RWPE1 (cell line): Measurements from ENCODE around the gene RSRC2.
"Not testable (repeated sequence)": the region's sequence is repeated elsewhere in the genome, so short reads cannot be mapped to it uniquely, and the experiment has no call there.

Experiments
- CTCF ChIA-PET: fragments of 350-600 bp; sonication (Branson Sonifier 250); formaldehyde crosslinking; extraction: SDS; loops from one replicate; lab custom pipeline; 2021; lab: Yijun Ruan, JAX
- POLR2A ChIA-PET: fragments of 400-600 bp; formaldehyde crosslinking; extraction: SDS; loops from one replicate; lab custom pipeline; 2020; ENCODE audit warnings: antibody characterized with exemption; ENCODE audit not compliant: low non-redundant PET; lab: Yijun Ruan, JAX
- DNase-seq: peaks from one replicate; pipeline ENCODE4 v3.0.0; 2012; ENCODE audit warnings: low spot score
- H3K27ac ChIP-seq: fragments of 450-650 bp; 2 replicates; pipeline ENCODE4 v1.5.1; 2017
- CTCF ChIP-seq: fragments of 450-650 bp; conservative IDR thresholded peaks from 2 replicates; pipeline ENCODE4 v1.5.1; 2017; ENCODE audit warnings: low read depth, mild to moderate bottlenecking

RSRC2 gene

GRCh38 chr12:122491991-122492390 lies 34.7 kb downstream of the RSRC2 start:
- DNase-seq: no peak
- POLR2A ChIA-PET: no interaction called here
- CTCF ChIA-PET: interaction anchor here (0.6 kb wide), 3 partner anchors 18 to 57 kb away, joined by 3 to 4 read pairs (median 4); no protein-coding TSS in a partner anchor
- H3K27ac ChIP-seq: no peak overlapping the region
- TF ChIP-seq CTCF: no peak

GRCh38 chr12:122489038-122489437 lies 37.7 kb downstream of the RSRC2 start:
- no peak for TF ChIP-seq CTCF
- POLR2A ChIA-PET: no interaction called here
- no peak for DNase-seq
- CTCF ChIA-PET: interaction anchor here (0.5 to 0.6 kb wide), 2 partner anchors 71 to 499 kb away, joined by 3 to 5 read pairs; no protein-coding TSS in a partner anchor
- H3K27ac ChIP-seq: no peak overlapping the region

GRCh38 chr12:122487807-122488206 lies 38.9 kb downstream of the RSRC2 start:
- POLR2A ChIA-PET, DNase-seq, CTCF ChIA-PET, H3K27ac ChIP-seq: not testable (repeated sequence)

DNA sequence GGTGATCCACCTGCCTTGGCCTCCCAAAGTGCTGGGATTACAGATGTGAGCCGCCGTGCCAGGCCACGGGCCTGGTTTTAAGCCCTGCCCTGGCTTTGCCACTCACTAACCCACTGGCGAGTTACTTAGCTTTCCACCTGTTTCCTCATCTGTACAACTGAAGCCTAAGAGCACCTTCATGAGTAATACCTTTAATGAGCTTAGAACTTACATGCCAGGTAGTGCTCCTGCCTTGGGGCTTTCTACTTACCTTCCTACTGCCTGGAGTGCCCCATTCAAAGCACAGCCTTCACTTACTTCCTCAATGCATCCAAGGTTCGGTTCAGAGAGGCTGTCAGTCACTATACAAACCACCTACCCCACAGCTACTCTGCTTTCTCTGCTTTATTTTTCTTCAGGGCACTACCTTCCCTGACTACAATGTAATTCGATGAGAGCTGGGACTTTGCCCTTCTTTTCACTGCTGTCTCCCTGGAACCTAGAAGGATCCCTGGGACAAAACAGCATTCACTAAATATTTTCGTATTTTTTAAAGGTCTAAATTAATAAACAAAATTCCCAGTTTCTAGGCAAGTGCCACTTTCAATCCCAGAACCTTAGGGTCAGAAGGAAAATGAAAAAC lies 39.8 kb downstream of the RSRC2 start:
- ChIA-PET POLR2A (no interaction called here), CTCF (interaction anchor here (0.7 kb wide), 1 partner anchor 61 kb away, joined by 3 read pairs; no protein-coding TSS in a partner anchor)
- no peak for DNase-seq
- no peak for TF ChIP-seq CTCF
- H3K27ac ChIP-seq: no peak overlapping the region

GRCh38 chr12:122486360-122486759 lies 40.4 kb downstream of the RSRC2 start:
- CTCF ChIA-PET, POLR2A ChIA-PET, DNase-seq, H3K27ac ChIP-seq: not testable (repeated sequence)

- CTCF ChIA-PET: interaction anchor here (0.8 kb wide), 1 partner anchor 85 kb away, joined by 3 read pairs; no protein-coding TSS in a partner anchor
Measured at GRCh38 chr12:122484385-122484784, 42.4 kb downstream of the RSRC2 start.

DNA sequence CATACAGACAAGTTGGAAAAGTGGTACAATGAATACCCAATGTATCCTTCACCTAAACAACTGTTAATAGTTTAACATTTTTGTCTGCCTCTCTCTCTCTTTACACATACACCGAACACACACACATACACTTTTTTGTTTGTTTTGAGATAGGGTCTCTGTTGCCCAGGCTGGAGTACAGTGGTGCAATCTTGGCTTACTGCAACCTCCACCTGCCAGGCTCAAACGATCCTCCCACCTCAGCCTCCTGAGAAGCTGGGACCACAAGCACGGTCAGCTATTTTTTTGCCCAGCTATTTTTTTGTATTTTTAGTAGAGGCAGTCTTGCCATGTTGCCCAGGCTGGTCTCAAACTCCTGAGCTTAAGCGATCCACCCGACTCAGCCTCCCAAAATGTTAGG lies 42.8 kb downstream of the RSRC2 start:
- ChIA-PET CTCF (interaction anchor here (0.8 kb wide), 1 partner anchor 86 kb away, joined by 3 read pairs; no protein-coding TSS in a partner anchor), POLR2A (no interaction called here)
- no peak for DNase-seq
- 0 out of 2 replicates have a peak overlapping the region, but pooled peaks have one; percentile 12 for H3K27ac ChIP-seq
- TF ChIP-seq CTCF: no peak

More at GRCh38 chr12:122484385-122484784, 42.4 kb downstream of the RSRC2 start:
- H3K27ac ChIP-seq: 0 out of 2 replicates have a peak overlapping the region, but pooled peaks have one; percentile 12
- not testable (repeated sequence) for DNase-seq
- POLR2A ChIA-PET: interaction anchor here (0.7 kb wide), 1 partner anchor 164 kb away, joined by 3 read pairs; no protein-coding TSS in a partner anchor

GRCh38 chr12:122481861-122482260 lies 44.9 kb downstream of the RSRC2 start:
- CTCF ChIA-PET: interaction anchor here (1.6 kb wide), 1 partner anchor 10 kb away, joined by 4 read pairs; no protein-coding TSS in a partner anchor
- POLR2A ChIA-PET: no interaction called here
- DNase-seq: no peak
- no peak overlapping the region for H3K27ac ChIP-seq
- no peak for TF ChIP-seq CTCF
